HUDEP-2 (cell line): ENCODE results near the gene TBC1D14.
"Not testable (repeated sequence)": the region's sequence is repeated elsewhere in the genome, so short reads cannot be mapped to it uniquely, and the experiment has no call there.

ENCODE experiments used
- DNase-seq, 76 experiments: peaks; one replicate each; lab custom pipeline; 2025; ENCODE audit not compliant: unreplicated experiment in 76 of 76; lab: John Stamatoyannopoulos, UW

Gene TBC1D14

GRCh38 chr4:6967846-6968340 lies 58.3 kb downstream of the TBC1D14 start:
- no peak for DNase-seq

GRCh38 chr4:6968496-6968895 lies 58.9 kb downstream of the TBC1D14 start:
- DNase-seq = no peak

GRCh38 chr4:6969826-6970800 lies 60.5 kb downstream of the TBC1D14 start:
- DNase-seq = no peak

GRCh38 chr4:6971536-6972374 lies 62.1 kb downstream of the TBC1D14 start:
- peak in 20 of 76 experiments; percentile 11 to 47 (median 22) for DNase-seq

- DNase-seq = peak in 1 of 76 experiments; percentile 6
These were observed 62.7 kb downstream of the TBC1D14 start for GRCh38 chr4:6972375-6972650.

- DNase-seq = no peak
These were observed 63.3 kb downstream of the TBC1D14 start for GRCh38 chr4:6972911-6973310.

- peak in 65 of 76 experiments; percentile 2 to 78 (median 53) for DNase-seq
These were observed 64.7 kb downstream of the TBC1D14 start for GRCh38 chr4:6974138-6974848.

- DNase-seq = not testable (repeated sequence)
These were observed 68.2 kb downstream of the TBC1D14 start for GRCh38 chr4:6977846-6978245.

- DNase-seq = no peak
These were observed 74.0 kb downstream of the TBC1D14 start for GRCh38 chr4:6983544-6984142.

- DNase-seq = no peak
These were observed 75.2 kb downstream of the TBC1D14 start for GRCh38 chr4:6984612-6985425.

GRCh38 chr4:6986072-6986780 lies 76.6 kb downstream of the TBC1D14 start:
- DNase-seq = peak in 14 of 76 experiments; percentile 5 to 49 (median 38)

GRCh38 chr4:6986781-6987587 lies 77.4 kb downstream of the TBC1D14 start:
- peak in 74 of 76 experiments; percentile 35 to 94 (median 87) for DNase-seq

GRCh38 chr4:6987588-6987961 lies 77.9 kb downstream of the TBC1D14 start:
- no peak for DNase-seq

- DNase-seq = peak in 1 of 76 experiments; percentile 2
These were observed 78.5 kb downstream of the TBC1D14 start for GRCh38 chr4:6988016-6988715.

GRCh38 chr4:6989331-6989923 lies 79.8 kb downstream of the TBC1D14 start:
- DNase-seq = no peak

GRCh38 chr4:6990661-6991060 lies 81.0 kb downstream of the TBC1D14 start:
- peak in 10 of 76 experiments; percentile 4 to 29 (median 15) for DNase-seq

- no peak for DNase-seq
These were observed 81.6 kb downstream of the TBC1D14 start for GRCh38 chr4:6991249-6991648.
